ENCODE measurements around the gene STMND1.

The STMND1 gene

GRCh38 chr6:17169711-17170110 lies 67.9 kb downstream of the STMND1 start:
- Histone ChIP-seq H2BK120ac (ENCODE audit: insufficient read depth, low read length, poor library complexity) (no peak overlapping the region), H3K18ac (ENCODE audit: low read length) (no peak overlapping the region), H3K79me2 (ENCODE audit: control insufficient read depth, insufficient read depth, low read length, poor library complexity) (no peaks in the 10 kb centered on the region), H3K4ac (ENCODE audit: low read depth, low read length) (no peak overlapping the region), H3K36me3 (ENCODE audit: control insufficient read depth in 1 of 2, insufficient read depth in 2 of 2, low read length in 2 of 2) (no peaks in the 10 kb centered on the region), H2AFZ (ENCODE audit: insufficient read depth, low read length, poor library complexity) (no peak overlapping the region), H3K27ac (ENCODE audit: low read depth, low read length) (no peak overlapping the region), H4K91ac (ENCODE audit: low read depth, low read length) (no peak overlapping the region), H2AK5ac (ENCODE audit: low read length) (no peak overlapping the region), H2BK12ac (ENCODE audit: low read length) (no peak overlapping the region), H3K79me1 (ENCODE audit: low read length) (no peaks in the 10 kb centered on the region), H2BK5ac (ENCODE audit: low read depth, low read length, poor library complexity) (no peak overlapping the region), H3K9ac (ENCODE audit: low read length) (no peak overlapping the region), H3K4me3 (ENCODE audit: low read depth, low read length) (no peak overlapping the region), H4K8ac (ENCODE audit: low read depth, low read length) (no peak overlapping the region), H3K14ac (ENCODE audit: low read length) (no peak overlapping the region), H3K27me3 (ENCODE audit: insufficient read depth, low read length) (no peaks in the 10 kb centered on the region), H4K12ac (ENCODE audit: low read depth, low read length) (no peak overlapping the region), H3K4me2 (ENCODE audit: low read length) (no peak overlapping the region), H3K23ac (ENCODE audit: low read length) (no peak overlapping the region), H3K4me1 (ENCODE audit: control insufficient read depth in 1 of 2, insufficient read depth in 2 of 2, low read length in 2 of 2) (no peaks in the 10 kb centered on the region), H3K9me3 (ENCODE audit: insufficient read depth, low read depth, low read length) (no peaks in the 10 kb centered on the region)
- DNase-seq = no peak
- WGBS (ENCODE audit: extremely low coverage, insufficient coverage, insufficient read length) = no CpG with 5 or more reads among the region's 6 CpGs

- no peaks in the 10 kb centered on the region for H3K4me1 ChIP-seq (ENCODE audit: control insufficient read depth in 1 of 2, insufficient read depth in 2 of 2, low read length in 2 of 2)
- H3K9me3 ChIP-seq (ENCODE audit: insufficient read depth, low read depth, low read length) = peaks cover 5% of the 10 kb centered on the region
- H3K14ac ChIP-seq (ENCODE audit: low read length) = no peak overlapping the region
- no peak overlapping the region for H2AK5ac ChIP-seq (ENCODE audit: low read length)
- H2BK5ac ChIP-seq (ENCODE audit: low read depth, low read length, poor library complexity) = no peak overlapping the region
- no peak overlapping the region for H4K8ac ChIP-seq (ENCODE audit: low read depth, low read length)
- H3K36me3 ChIP-seq (ENCODE audit: control insufficient read depth in 1 of 2, insufficient read depth in 2 of 2, low read length in 2 of 2) = no peaks in the 10 kb centered on the region
- no peak overlapping the region for H3K4me3 ChIP-seq (ENCODE audit: low read depth, low read length)
- H2BK120ac ChIP-seq (ENCODE audit: insufficient read depth, low read length, poor library complexity) = no peak overlapping the region
- H3K23ac ChIP-seq (ENCODE audit: low read length) = no peak overlapping the region
- H3K27me3 ChIP-seq (ENCODE audit: insufficient read depth, low read length) = no peaks in the 10 kb centered on the region
- no peaks in the 10 kb centered on the region for H3K79me1 ChIP-seq (ENCODE audit: low read length)
- H4K91ac ChIP-seq (ENCODE audit: low read depth, low read length) = no peak overlapping the region
- peak in 1 of 2 donors; percentile 41 for DNase-seq
- H3K4ac ChIP-seq (ENCODE audit: low read depth, low read length) = no peak overlapping the region
- H3K79me2 ChIP-seq (ENCODE audit: control insufficient read depth, insufficient read depth, low read length, poor library complexity) = no peaks in the 10 kb centered on the region
- no peak overlapping the region for H3K27ac ChIP-seq (ENCODE audit: low read depth, low read length)
- H4K12ac ChIP-seq (ENCODE audit: low read depth, low read length) = no peak overlapping the region
- no peak overlapping the region for H3K9ac ChIP-seq (ENCODE audit: low read length)
- no CpG with 5 or more reads among the region's 4 CpGs for WGBS (ENCODE audit: extremely low coverage, insufficient coverage, insufficient read length)
- H3K4me2 ChIP-seq (ENCODE audit: low read length) = no peak overlapping the region
- H2AFZ ChIP-seq (ENCODE audit: insufficient read depth, low read length, poor library complexity) = no peak overlapping the region
- H3K18ac ChIP-seq (ENCODE audit: low read length) = no peak overlapping the region
- H2BK12ac ChIP-seq (ENCODE audit: low read length) = no peak overlapping the region
These were observed 71.1 kb downstream of the STMND1 start for GRCh38 chr6:17172836-17173470.

DNA sequence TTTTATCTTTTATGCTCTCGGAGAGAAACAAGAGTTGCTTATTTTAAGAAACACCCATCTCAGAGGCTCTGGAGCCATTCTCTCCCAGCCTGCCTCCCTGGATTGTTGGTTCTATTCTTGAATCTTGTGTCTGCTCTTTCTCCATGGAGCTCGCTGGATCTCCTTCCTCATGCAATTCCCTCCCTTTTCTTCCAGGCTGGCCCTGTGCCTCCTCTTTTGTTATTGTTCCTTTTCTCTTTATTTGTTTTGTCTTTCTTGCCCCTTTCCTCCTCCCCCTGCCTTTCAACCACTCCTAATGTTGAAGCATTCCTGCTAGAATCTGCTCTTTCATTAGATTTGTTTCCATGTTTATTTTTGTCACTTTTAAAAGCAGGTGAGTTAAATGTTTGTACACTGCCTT lies 76.5 kb downstream of the STMND1 start:
- Histone ChIP-seq H2AK5ac (ENCODE audit: low read length) (no peak overlapping the region), H2BK5ac (ENCODE audit: low read depth, low read length, poor library complexity) (no peak overlapping the region), H3K27ac (ENCODE audit: low read depth, low read length) (no peak overlapping the region), H4K12ac (ENCODE audit: low read depth, low read length) (no peak overlapping the region), H3K23ac (ENCODE audit: low read length) (no peak overlapping the region), H3K27me3 (ENCODE audit: insufficient read depth, low read length) (no peaks in the 10 kb centered on the region), H4K91ac (ENCODE audit: low read depth, low read length) (no peak overlapping the region), H3K9me3 (ENCODE audit: insufficient read depth, low read depth, low read length) (peaks cover 5% of the 10 kb centered on the region), H3K79me1 (ENCODE audit: low read length) (no peaks in the 10 kb centered on the region), H3K4me2 (ENCODE audit: low read length) (no peak overlapping the region), H3K4ac (ENCODE audit: low read depth, low read length) (no peak overlapping the region), H3K79me2 (ENCODE audit: control insufficient read depth, insufficient read depth, low read length, poor library complexity) (no peaks in the 10 kb centered on the region), H3K9ac (ENCODE audit: low read length) (no peak overlapping the region), H3K4me1 (ENCODE audit: control insufficient read depth in 1 of 2, insufficient read depth in 2 of 2, low read length in 2 of 2) (no peaks in the 10 kb centered on the region), H3K18ac (ENCODE audit: low read length) (no peak overlapping the region), H2BK120ac (ENCODE audit: insufficient read depth, low read length, poor library complexity) (no peak overlapping the region), H3K36me3 (ENCODE audit: control insufficient read depth in 1 of 2, insufficient read depth in 2 of 2, low read length in 2 of 2) (no peaks in the 10 kb centered on the region), H2AFZ (ENCODE audit: insufficient read depth, low read length, poor library complexity) (no peak overlapping the region), H4K8ac (ENCODE audit: low read depth, low read length) (no peak overlapping the region), H3K14ac (ENCODE audit: low read length) (no peak overlapping the region), H2BK12ac (ENCODE audit: low read length) (no peak overlapping the region), H3K4me3 (ENCODE audit: low read depth, low read length) (no peak overlapping the region)
- no CpG with 5 or more reads among the region's 2 CpGs for WGBS (ENCODE audit: extremely low coverage, insufficient coverage, insufficient read length)
- DNase-seq = no peak

- DNase-seq = no peak
- peaks cover 5% of the 10 kb centered on the region for H3K9me3 ChIP-seq (ENCODE audit: insufficient read depth, low read depth, low read length)
- H3K9ac ChIP-seq (ENCODE audit: low read length) = no peak overlapping the region
- H4K91ac ChIP-seq (ENCODE audit: low read depth, low read length) = no peak overlapping the region
- no peak overlapping the region for H4K8ac ChIP-seq (ENCODE audit: low read depth, low read length)
- H3K27ac ChIP-seq (ENCODE audit: low read depth, low read length) = no peak overlapping the region
- H3K23ac ChIP-seq (ENCODE audit: low read length) = no peak overlapping the region
- H4K12ac ChIP-seq (ENCODE audit: low read depth, low read length) = no peak overlapping the region
- H2BK120ac ChIP-seq (ENCODE audit: insufficient read depth, low read length, poor library complexity) = no peak overlapping the region
- no CpG with 5 or more reads among the region's 1 CpG for WGBS (ENCODE audit: extremely low coverage, insufficient coverage, insufficient read length)
- no peaks in the 10 kb centered on the region for H3K4me1 ChIP-seq (ENCODE audit: control insufficient read depth in 1 of 2, insufficient read depth in 2 of 2, low read length in 2 of 2)
- H3K79me1 ChIP-seq (ENCODE audit: low read length) = no peaks in the 10 kb centered on the region
- no peak overlapping the region for H2AK5ac ChIP-seq (ENCODE audit: low read length)
- H2AFZ ChIP-seq (ENCODE audit: insufficient read depth, low read length, poor library complexity) = no peak overlapping the region
- H2BK12ac ChIP-seq (ENCODE audit: low read length) = no peak overlapping the region
- no peak overlapping the region for H3K4me2 ChIP-seq (ENCODE audit: low read length)
- no peaks in the 10 kb centered on the region for H3K36me3 ChIP-seq (ENCODE audit: control insufficient read depth in 1 of 2, insufficient read depth in 2 of 2, low read length in 2 of 2)
- H3K4ac ChIP-seq (ENCODE audit: low read depth, low read length) = no peak overlapping the region
- H3K79me2 ChIP-seq (ENCODE audit: control insufficient read depth, insufficient read depth, low read length, poor library complexity) = no peaks in the 10 kb centered on the region
- H3K27me3 ChIP-seq (ENCODE audit: insufficient read depth, low read length) = no peaks in the 10 kb centered on the region
- no peak overlapping the region for H3K4me3 ChIP-seq (ENCODE audit: low read depth, low read length)
- no peak overlapping the region for H2BK5ac ChIP-seq (ENCODE audit: low read depth, low read length, poor library complexity)
- no peak overlapping the region for H3K18ac ChIP-seq (ENCODE audit: low read length)
- no peak overlapping the region for H3K14ac ChIP-seq (ENCODE audit: low read length)
These were observed 77.1 kb downstream of the STMND1 start for GRCh38 chr6:17178754-17179529.
